HCT116 (cell line): ENCODE data around the gene MCRIP2. TPM values are rescaled to one million over a fixed set of nuclear protein-coding genes. Genes with fewer than 3 reads are reported as not detected.

Experiments used
- ATAC-seq: fragments of 200-7000 bp; cut with Tn5 transposase; 2 replicates; pipeline ENCODE4 v1.9.1; 2020; ENCODE audit warnings: mild to moderate bottlenecking, moderate library complexity
- BruUV-seq: library from RNA; stranded (reverse); fragments of 400-500 nt; replicated peaks from 2 replicates; lab custom pipeline; 2021; lab: Mats Ljungman, UMichigan
- CTCF ChIA-PET: fragments of 300-600 bp; sonication (Branson Sonifier 250); formaldehyde crosslinking; loops from one replicate; lab custom pipeline; 2021; ENCODE audit warnings: antibody characterized with exemption; lab: Charles Lee
- POLR2A ChIA-PET: fragments of 300-600, 350-600 bp; sonication (Branson Sonifier 250); formaldehyde crosslinking; loops from one replicate; lab custom pipeline; 2021; ENCODE audit warnings: antibody characterized with exemption; lab: Charles Lee
- RAD21 ChIA-PET, 2 experiments: fragments of 300-600 bp; sonication (Branson Sonifier 250); formaldehyde crosslinking; loops; one replicate each; lab custom pipeline; 2023; ENCODE audit warnings: low total read pairs in 2 of 2; ENCODE audit not compliant: uncharacterized antibody in 2 of 2, unreplicated experiment in 2 of 2, low non-redundant PET in 1 of 2; lab: Charles Lee
- DNase-seq: peaks from one replicate; pipeline ENCODE4 v3.0.0-alpha.2; 2010; ENCODE audit warnings: low read depth, low spot score
- H2AFZ ChIP-seq: fragments of 200-600 bp; shearing (Covaris generic), sonication (generic); 2 replicates; pipeline ENCODE4 v1.6.1; 2017; ENCODE audit warnings: low read depth, mixed run types, mixed read lengths, antibody characterized with exemption, low read length; ENCODE audit not compliant: poor library complexity, severe bottlenecking
- H3K27ac ChIP-seq: 2 replicates; pipeline ENCODE4 v1.5.1; 2012; ENCODE audit warnings: low read depth, low read length
- H3K27me3 ChIP-seq: fragments of 200-600 bp; sonication (generic); 2 replicates; pipeline ENCODE4 v1.6.1; 2016; ENCODE audit warnings: mixed run types, low read length, mixed read lengths; ENCODE audit not compliant: insufficient read depth
- H3K36me3 ChIP-seq, 2 experiments: fragments of 200-500 bp in 1 of 2; fragments of 200-600 bp in 1 of 2; sonication (Bioruptor generic) in 1 of 2; sonication (generic) in 1 of 2; 2 replicates each; pipeline versions ENCODE4 v1.5.1 to v1.6.1; 2014 to 2016; ENCODE audit warnings: low read length in 2 of 2, inconsistent platforms in 1 of 2, mixed read lengths in 1 of 2, mixed run types in 1 of 2; ENCODE audit not compliant: insufficient read depth in 2 of 2, control insufficient read depth in 1 of 2
- H3K4me1 ChIP-seq, 2 experiments: fragments of 200-600 bp in 1 of 2; sonication (generic) in 1 of 2; 2 replicates each; pipeline versions ENCODE4 v1.5.1 to v1.6.1; 2012 to 2017; ENCODE audit warnings: low read length in 2 of 2, inconsistent platforms in 1 of 2, mild to moderate bottlenecking in 1 of 2, mixed read lengths in 1 of 2, mixed run types in 1 of 2, moderate library complexity in 1 of 2; ENCODE audit not compliant: insufficient read depth in 2 of 2, control insufficient read depth in 1 of 2
- H3K4me2 ChIP-seq: fragments of 200-600 bp; sonication (generic); 2 replicates; pipeline ENCODE4 v1.6.1; 2017; ENCODE audit warnings: mixed run types, low read length, mixed read lengths
- H3K4me3 ChIP-seq, 2 experiments: fragments of 200-600 bp in 1 of 2; sonication (generic) in 1 of 2; replicated peaks in 1 of 2; 2 replicates each; pipeline ENCODE4 v1.5.1; 2011 to 2016; ENCODE audit warnings: low read length in 2 of 2, control low read depth in 1 of 2, low read depth in 1 of 2, mild to moderate bottlenecking in 1 of 2, mixed read lengths in 1 of 2, mixed run types in 1 of 2
- H3K79me2 ChIP-seq: fragments of 200-600 bp; sonication (generic); 2 replicates; pipeline ENCODE4 v1.6.1; 2017; ENCODE audit warnings: mild to moderate bottlenecking, mixed run types, low read length, moderate library complexity, mixed read lengths; ENCODE audit not compliant: insufficient read depth
- H3K9ac ChIP-seq: fragments of 200-600 bp; sonication (generic); 2 replicates; pipeline ENCODE4 v1.6.1; 2016; ENCODE audit warnings: low read length, mixed read lengths
- H3K9me2 ChIP-seq: fragments of 200-600 bp; sonication (generic), shearing (Covaris generic); 2 replicates; pipeline ENCODE4 v1.6.1; 2017; ENCODE audit warnings: mixed run types, mild to moderate bottlenecking, moderate library complexity; ENCODE audit not compliant: insufficient read depth
- H3K9me3 ChIP-seq, 2 experiments: fragments of 200-500 bp in 1 of 2; fragments of 200-600 bp in 1 of 2; sonication (Bioruptor generic) in 1 of 2; sonication (generic) in 1 of 2; 2 replicates each; pipeline ENCODE4 v1.6.1; 2014 to 2017; ENCODE audit warnings: low read length in 2 of 2, mixed read lengths in 2 of 2, inconsistent platforms in 1 of 2, low read depth in 1 of 2, mild to moderate bottlenecking in 1 of 2, mixed run types in 1 of 2, moderate library complexity in 1 of 2; ENCODE audit not compliant: control insufficient read depth in 1 of 2, insufficient read depth in 1 of 2
- H4K20me1 ChIP-seq: fragments of 200-600 bp; sonication (generic), shearing (Covaris generic); 2 replicates; pipeline ENCODE4 v1.6.1; 2017; ENCODE audit warnings: mixed run types, mild to moderate bottlenecking, moderate library complexity; ENCODE audit not compliant: insufficient read depth
- CBX3 ChIP-seq: IDR thresholded peaks from 2 replicates; pipeline ENCODE4 v1.6.1; 2012; ENCODE audit warnings: low read depth
- CEBPB ChIP-seq: IDR thresholded peaks from 2 replicates; pipeline ENCODE4 v1.6.1; 2012; ENCODE audit warnings: low read depth
- CTCF ChIP-seq, 3 experiments: fragments of 200-600 bp in 1 of 3; sonication (generic) in 1 of 3; IDR thresholded peaks in 2 of 3; conservative IDR thresholded peaks in 1 of 3; 2 replicates each; pipeline ENCODE4 v1.5.1; 2012 to 2017; ENCODE audit warnings: low read depth in 2 of 3, low read length in 2 of 3, antibody characterized with exemption in 1 of 3, borderline replicate concordance in 1 of 3, control low read depth in 1 of 3, mild to moderate bottlenecking in 1 of 3, mixed read lengths in 1 of 3, mixed run types in 1 of 3, moderate library complexity in 1 of 3; ENCODE audit not compliant: insufficient read depth in 1 of 3
- EGR1 ChIP-seq: IDR thresholded peaks from 2 replicates; pipeline ENCODE4 v1.6.1; 2012; ENCODE audit warnings: low read depth
- ELF1 ChIP-seq: IDR thresholded peaks from 2 replicates; pipeline ENCODE4 v1.6.1; 2012; ENCODE audit warnings: low read depth, borderline replicate concordance
- EZH2 ChIP-seq: fragments of 200-600 bp; sonication (generic); IDR thresholded peaks from 2 replicates; pipeline ENCODE4 v1.6.1; 2017; ENCODE audit warnings: antibody characterized with exemption, mixed run types
- EZH2phosphoT487 ChIP-seq: fragments of 200-600 bp; IDR thresholded peaks from 2 replicates; pipeline ENCODE4 v1.6.1; 2018; ENCODE audit warnings: antibody characterized with exemption, borderline replicate concordance
- FOSL1 ChIP-seq: IDR thresholded peaks from 2 replicates; pipeline ENCODE4 v1.6.1; 2012; ENCODE audit warnings: low read depth
- POLR2A ChIP-seq: IDR thresholded peaks from 2 replicates; pipeline ENCODE4 v1.7.0; 2011; ENCODE audit warnings: borderline replicate concordance; ENCODE audit not compliant: insufficient read depth, insufficient read length; ENCODE audit errors: extremely low read depth
- POLR2AphosphoS5 ChIP-seq: IDR thresholded peaks from 2 replicates; pipeline ENCODE4 v1.6.1; 2011; ENCODE audit warnings: mild to moderate bottlenecking, low read depth, low read length, moderate library complexity
- RAD21 ChIP-seq: IDR thresholded peaks from 2 replicates; pipeline ENCODE4 v1.6.1; 2012; ENCODE audit warnings: low read depth, mild to moderate bottlenecking
- REST ChIP-seq: IDR thresholded peaks from 2 replicates; pipeline ENCODE4 v1.6.1; 2012; ENCODE audit warnings: low read depth
- SIN3A ChIP-seq: IDR thresholded peaks from 2 replicates; pipeline ENCODE4 v1.6.1; 2012; ENCODE audit warnings: low read depth
- SP1 ChIP-seq: IDR thresholded peaks from 2 replicates; pipeline ENCODE4 v1.6.1; 2012; ENCODE audit warnings: low read depth
- SRF ChIP-seq: IDR thresholded peaks from 2 replicates; pipeline ENCODE4 v1.6.1; 2012; ENCODE audit warnings: low read depth
- TCF7L2 ChIP-seq: IDR thresholded peaks from 2 replicates; pipeline ENCODE4 v1.7.0; 2011; ENCODE audit warnings: borderline replicate concordance, inconsistent platforms; ENCODE audit not compliant: insufficient read depth, insufficient read length; ENCODE audit errors: extremely low read depth
- YY1 ChIP-seq: IDR thresholded peaks from 2 replicates; pipeline ENCODE4 v1.6.1; 2011; ENCODE audit warnings: low read length, low read depth, moderate library complexity, mild to moderate bottlenecking; ENCODE audit not compliant: insufficient replicate concordance; ENCODE audit errors: extremely low read depth
- ZBTB33 ChIP-seq: IDR thresholded peaks from 2 replicates; pipeline ENCODE4 v1.6.1; 2011; ENCODE audit warnings: mild to moderate bottlenecking, low read length, moderate library complexity; ENCODE audit not compliant: insufficient replicate concordance; ENCODE audit errors: extremely low read depth
- ZFX ChIP-seq: fragments of 450-650 bp; IDR thresholded peaks from 2 replicates; pipeline ENCODE4 v1.6.1; 2017
- ZNF274 ChIP-seq: fragments of 200-500 bp; sonication (Bioruptor generic); IDR thresholded peaks from 2 replicates; pipeline ENCODE4 v1.6.1; 2014; ENCODE audit warnings: mild to moderate bottlenecking, low read depth, low read length, inconsistent platforms
- intact Hi-C: fragments of 100-400 bp; cut with micrococcal nuclease; formaldehyde crosslinking; loops from 2 replicates; pipeline ENCODE4 v1.10.0; 2022
- total RNA-seq: library from RNA; stranded (reverse); gene quantifications from one replicate; pipeline ENCODE4 v1.2.1, GENCODE V29; 2021; ENCODE audit not compliant: unreplicated experiment

Gene MCRIP2
- total RNA-seq, 1 experiment from 2014 or later = 34.9 TPM

GRCh38 chr16:678209-678857, 36.7 kb downstream of the MCRIP2 start:
- RAD21 ChIA-PET = no interaction called here
- CTCF ChIA-PET = interaction anchor here (1.0 kb wide), 1 partner anchor 30 kb away, joined by 5 read pairs; the partner anchor contains the start of gene WDR90
- Histone ChIP-seq H3K9me3 (no peaks in the 10 kb centered on the region), H3K9ac (no peak overlapping the region), H2AFZ (no peak overlapping the region), H4K20me1 (no peaks in the 10 kb centered on the region), H3K4me3 (no peak overlapping the region), H3K4me2 (no peak overlapping the region), H3K9me2 (no peaks in the 10 kb centered on the region), H3K27ac (peak overlapping the region; percentile 75; the same call in 1 of the 2 replicates), H3K27me3 (no peaks in the 10 kb centered on the region), H3K36me3 (peaks cover 0 to 24% of the 10 kb centered on the region in 2 experiments; a peak in 2 of 4 replicates), H3K79me2 (peaks cover 29% of the 10 kb centered on the region), H3K4me1 (peaks cover 11 to 35% of the 10 kb centered on the region in 2 experiments)
- intact Hi-C loops = no loop called here
- TF ChIP-seq CTCF (IDR thresholded peaks at IDR 0.05 in 2 of 3, conservative IDR thresholded peaks at IDR 0.05 in 1 of 3; ENCODE audit: borderline replicate concordance in 1 of 3, insufficient read depth in 1 of 3, low read depth in 2 of 3, low read length in 2 of 3) (no peak), SP1 (no peak), RAD21 (no peak), EGR1 (no peak), ZFX (no peak), EZH2phosphoT487 (no peak), CBX3 (no peak), REST (no peak), YY1 (no peak), CEBPB (no peak), SIN3A (no peak), SRF (no peak), POLR2AphosphoS5 (no peak), EZH2 (no peak), FOSL1 (no peak), ZBTB33 (no peak), ZNF274 (no peak), TCF7L2 (no peak), ELF1 (no peak), POLR2A (no peak)
- no TSS peak for BruUV-seq
- ATAC-seq (no peak), DNase-seq (no peak)
- POLR2A ChIA-PET = interaction anchor here (0.6 kb wide), 1 partner anchor 143 kb away, joined by 4 read pairs; no protein-coding TSS in a partner anchor
